HG02610 (cell line): ENCODE results near the gene THSD4.

ENCODE experiments used
- ATAC-seq: cut with Tn5 transposase; IDR thresholded peaks from one replicate; pipeline ENCODE4 v1.9.1; 2021; ENCODE audit warnings: mild to moderate bottlenecking, moderate library complexity; ENCODE audit not compliant: unreplicated experiment

The THSD4 gene

GRCh38 chr15:71114887-71115566 is at the start of gene THSD4:
Gene THSD4, plus strand, starts transcription at chr15:71115471.
- peak; percentile 68 for ATAC-seq

- no peak for ATAC-seq
These were observed 48.3 kb upstream of the THSD4 start for GRCh38 chr15:71066983-71067382.

GRCh38 chr15:71069693-71070092 is 45.6 kb upstream of the THSD4 start:
- ATAC-seq: no peak

GRCh38 chr15:71071529-71071928 is 43.7 kb upstream of the THSD4 start:
- no peak for ATAC-seq

GRCh38 chr15:71072423-71072822 is 42.8 kb upstream of the THSD4 start:
- ATAC-seq: no peak

- no peak for ATAC-seq
These were observed 36.6 kb upstream of the THSD4 start for GRCh38 chr15:71078506-71079207.

GRCh38 chr15:71079208-71080044 is 35.8 kb upstream of the THSD4 start:
- no peak for ATAC-seq

GRCh38 chr15:71080166-71080565 is 35.1 kb upstream of the THSD4 start:
- no peak for ATAC-seq

GRCh38 chr15:71080705-71081104 is 34.6 kb upstream of the THSD4 start:
- no peak for ATAC-seq

GRCh38 chr15:71082803-71083202 is 32.5 kb upstream of the THSD4 start:
- ATAC-seq: no peak

- ATAC-seq: no peak
These were observed 31.9 kb upstream of the THSD4 start for GRCh38 chr15:71083349-71083748.

- ATAC-seq: no peak
These were observed 31.0 kb upstream of the THSD4 start for GRCh38 chr15:71084264-71084663.

GRCh38 chr15:71085809-71086208 is 29.5 kb upstream of the THSD4 start:
- no peak for ATAC-seq

GRCh38 chr15:71088155-71088554 is 27.1 kb upstream of the THSD4 start:
- ATAC-seq: no peak

GRCh38 chr15:71088683-71089082 is 26.6 kb upstream of the THSD4 start:
- ATAC-seq: no peak

GRCh38 chr15:71089801-71090200 is 25.5 kb upstream of the THSD4 start:
- ATAC-seq: no peak

- ATAC-seq: no peak
These were observed 23.7 kb upstream of the THSD4 start for GRCh38 chr15:71091601-71092000.

GRCh38 chr15:71092056-71092600 is 23.1 kb upstream of the THSD4 start:
- no peak for ATAC-seq

GRCh38 chr15:71093054-71094024 is 21.9 kb upstream of the THSD4 start:
- ATAC-seq: no peak

GRCh38 chr15:71094137-71094536 is 21.1 kb upstream of the THSD4 start:
- ATAC-seq: no peak
